Measurements from ENCODE around the gene RYR2.

GRCh38 chr1:237296861-237297260, 254.9 kb downstream of the RYR2 start:
- TF ChIP-seq GATA2 (IDR thresholded peaks at IDR 0.05; ENCODE audit: low read depth, low read length) (no peak), GATA3 (IDR thresholded peaks at IDR 0.05; ENCODE audit: low read depth, low read length) (no peak)

All from SH-SY5Y (cell line).